ENCODE measurements around the gene CCDC160.

DNA sequence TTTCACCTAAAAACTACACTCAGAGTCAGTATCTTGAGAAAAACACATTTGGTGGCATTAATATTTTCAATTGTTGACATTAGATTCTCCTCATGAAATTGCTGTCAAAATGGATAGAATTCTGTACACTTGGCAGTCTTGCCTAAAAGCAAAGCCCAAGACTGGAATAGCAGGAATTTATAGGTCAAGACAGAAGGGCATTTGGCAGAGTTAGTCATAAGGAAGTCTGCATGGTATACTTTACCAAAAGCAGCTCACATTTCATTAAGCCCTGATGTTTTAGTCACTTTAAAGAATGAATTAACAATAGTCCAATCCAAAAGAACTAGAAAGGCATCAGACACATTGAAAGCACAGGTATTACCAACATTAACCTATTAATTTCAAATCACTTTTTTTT, 7.1 kb downstream of the CCDC160 start:
- TF ChIP-seq POLR2A (IDR thresholded peaks at IDR 0.05): no peak
- TF ChIP-seq, protein P1, sequence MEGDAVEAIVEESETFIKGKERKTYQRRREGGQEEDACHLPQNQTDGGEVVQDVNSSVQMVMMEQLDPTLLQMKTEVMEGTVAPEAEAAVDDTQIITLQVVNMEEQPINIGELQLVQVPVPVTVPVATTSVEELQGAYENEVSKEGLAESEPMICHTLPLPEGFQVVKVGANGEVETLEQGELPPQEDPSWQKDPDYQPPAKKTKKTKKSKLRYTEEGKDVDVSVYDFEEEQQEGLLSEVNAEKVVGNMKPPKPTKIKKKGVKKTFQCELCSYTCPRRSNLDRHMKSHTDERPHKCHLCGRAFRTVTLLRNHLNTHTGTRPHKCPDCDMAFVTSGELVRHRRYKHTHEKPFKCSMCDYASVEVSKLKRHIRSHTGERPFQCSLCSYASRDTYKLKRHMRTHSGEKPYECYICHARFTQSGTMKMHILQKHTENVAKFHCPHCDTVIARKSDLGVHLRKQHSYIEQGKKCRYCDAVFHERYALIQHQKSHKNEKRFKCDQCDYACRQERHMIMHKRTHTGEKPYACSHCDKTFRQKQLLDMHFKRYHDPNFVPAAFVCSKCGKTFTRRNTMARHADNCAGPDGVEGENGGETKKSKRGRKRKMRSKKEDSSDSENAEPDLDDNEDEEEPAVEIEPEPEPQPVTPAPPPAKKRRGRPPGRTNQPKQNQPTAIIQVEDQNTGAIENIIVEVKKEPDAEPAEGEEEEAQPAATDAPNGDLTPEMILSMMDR (IDR thresholded peaks at IDR 0.05): no peak
